Kidney glomerular epithelial cell (primary cell): ENCODE measurements around the gene RPS19.
A peak's percentile ranks its signal among the peaks of the same experiment; 100 is the strongest.

Source experiments
- DNase-seq: peaks from one replicate; lab custom pipeline; 2025; lab: John Stamatoyannopoulos, UW

RPS19 gene

GRCh38 chr19:41859618-41860418 is at the start of gene RPS19:
TSS of gene RPS19 (plus strand) at chr19:41860255. CDS start at chr19:41860775, 520 bp downstream.
- peak; percentile 97 for DNase-seq

DNA sequence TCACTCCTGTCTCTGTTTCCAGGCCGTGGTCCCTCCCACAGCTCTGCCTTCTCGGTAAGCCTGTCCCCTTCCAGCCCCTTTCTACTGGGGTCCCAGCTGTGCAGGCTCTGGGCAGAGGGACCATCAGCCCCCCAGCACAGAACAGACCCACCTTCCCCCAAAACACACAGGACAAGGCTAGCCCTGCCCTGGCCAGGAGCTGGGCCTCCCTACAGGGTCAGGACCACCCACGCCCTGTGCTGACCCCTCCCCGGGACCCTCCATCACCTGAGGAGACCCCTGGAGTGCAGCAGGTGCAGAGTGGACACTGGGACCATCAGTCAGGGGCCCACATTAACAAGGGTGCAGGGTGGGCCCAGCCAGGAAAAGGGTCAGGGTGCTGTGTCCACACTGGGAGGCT is 49.8 kb upstream of the RPS19 start:
- DNase-seq = no peak

DNA sequence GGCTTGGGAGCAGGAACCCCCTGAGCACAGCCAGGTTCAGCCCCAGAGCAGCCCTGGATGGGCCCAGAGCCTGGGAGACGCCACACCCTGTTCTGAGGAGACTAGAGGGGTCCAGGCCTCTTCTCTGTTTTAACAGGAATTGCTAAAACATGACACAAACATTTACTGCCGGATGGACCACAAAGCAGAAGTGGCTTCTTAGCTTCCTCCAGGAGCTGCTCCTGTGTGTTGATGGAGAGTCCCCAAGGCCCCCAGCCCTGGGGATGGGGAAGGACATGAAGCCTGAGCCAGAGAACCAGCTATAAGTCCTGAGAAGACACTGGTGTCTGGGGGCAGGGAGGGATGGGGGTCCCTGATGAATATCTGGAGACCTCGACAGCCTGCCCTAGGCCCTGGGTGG is 49.0 kb upstream of the RPS19 start:
- DNase-seq = no peak

- DNase-seq = no peak
These were observed 48.1 kb upstream of the RPS19 start for GRCh38 chr19:41811981-41812380.

DNA sequence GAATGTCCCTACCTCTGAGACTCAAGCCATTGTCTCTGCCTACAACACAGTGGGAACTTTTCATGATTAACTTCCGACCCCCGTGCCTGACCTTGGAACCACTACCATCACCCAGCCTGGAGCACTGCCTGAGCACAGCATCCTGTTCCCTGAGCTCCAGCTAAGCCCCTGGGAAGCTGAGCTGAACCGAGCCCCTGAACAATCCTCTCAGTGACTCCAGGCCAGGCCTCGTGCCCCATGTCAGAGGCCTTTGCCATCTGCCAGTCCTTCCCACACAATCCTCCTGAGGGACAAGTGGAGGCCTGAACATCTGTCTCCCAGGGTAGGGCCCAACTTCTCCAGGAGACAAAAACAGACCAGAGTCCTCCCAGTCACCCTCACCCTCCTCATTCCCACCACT is 46.1 kb upstream of the RPS19 start:
- DNase-seq = no peak

GRCh38 chr19:41815301-41815700 is 44.8 kb upstream of the RPS19 start:
- no peak for DNase-seq

GRCh38 chr19:41816761-41817160 is 43.3 kb upstream of the RPS19 start:
- DNase-seq = no peak

DNA sequence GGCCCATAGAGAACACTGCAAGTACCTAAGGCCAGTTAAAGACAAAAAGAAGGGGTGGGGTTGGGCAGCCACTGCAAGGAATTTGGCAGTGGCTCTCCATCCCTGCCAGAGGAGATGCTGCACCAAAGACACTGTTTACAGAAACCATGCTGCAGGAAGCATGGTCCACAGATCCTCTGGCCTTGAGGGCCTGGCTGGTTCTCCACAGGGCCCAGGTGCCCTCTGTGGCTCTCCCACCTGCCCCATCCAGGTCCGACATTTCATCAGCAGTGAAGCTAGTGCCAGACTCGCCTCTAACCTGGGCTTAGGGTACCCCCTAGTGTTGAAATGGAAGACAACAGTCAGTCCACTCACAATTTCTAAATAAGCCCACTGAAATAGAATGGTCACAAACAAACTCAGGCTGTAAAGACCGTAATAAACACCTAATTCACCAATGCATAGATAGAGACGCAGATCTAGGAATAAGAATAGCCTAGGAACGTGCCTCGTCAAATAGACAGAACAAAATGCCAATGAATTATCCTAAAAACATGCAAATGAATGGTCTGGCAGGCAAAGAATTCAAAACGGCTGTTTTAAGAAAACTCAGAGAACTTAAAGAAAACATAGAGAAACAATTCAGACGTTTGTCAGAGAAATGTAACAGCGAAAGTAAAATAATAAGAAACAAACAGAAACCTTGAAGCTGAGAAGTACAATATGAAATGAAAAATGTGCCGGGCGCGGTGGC is 38.9 kb upstream of the RPS19 start:
- DNase-seq = peak; percentile 54

DNA sequence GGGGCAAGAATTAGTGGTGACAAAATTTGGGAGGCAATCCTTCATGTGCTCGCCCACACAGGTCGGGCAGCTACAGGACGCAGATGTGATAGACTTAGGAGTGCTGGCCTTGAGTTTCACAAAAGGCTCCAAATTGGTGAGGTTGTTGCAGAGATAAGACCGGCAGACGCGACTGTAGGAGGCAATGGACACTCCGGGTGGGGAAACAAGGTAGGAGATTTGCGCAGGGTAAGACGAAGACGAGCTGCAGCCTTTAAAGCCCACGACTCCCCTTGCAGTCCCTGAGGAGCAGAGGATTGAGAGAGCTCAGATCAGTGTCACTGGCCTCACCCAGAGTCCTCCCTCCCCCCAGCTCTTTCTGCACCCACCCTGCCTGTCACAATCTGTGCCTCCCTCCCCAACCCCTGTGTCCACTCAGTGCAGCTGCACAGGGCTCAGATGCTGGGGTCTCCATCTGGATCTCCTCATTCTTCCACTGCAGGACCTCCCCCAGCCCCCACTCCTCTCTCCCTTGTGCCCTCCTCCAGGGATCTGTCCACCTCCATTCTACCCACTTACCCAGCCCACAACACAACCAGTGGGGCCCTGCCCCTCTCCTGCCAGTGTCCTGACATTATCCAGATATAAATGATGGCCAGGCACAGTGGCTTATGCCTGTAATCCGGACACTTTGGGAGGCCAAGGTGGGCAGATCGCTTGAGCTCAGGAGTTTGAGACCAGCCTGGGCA is 21.9 kb upstream of the RPS19 start:
- no peak for DNase-seq

- no peak for DNase-seq
These were observed 20.8 kb upstream of the RPS19 start for GRCh38 chr19:41839211-41839610.

DNA sequence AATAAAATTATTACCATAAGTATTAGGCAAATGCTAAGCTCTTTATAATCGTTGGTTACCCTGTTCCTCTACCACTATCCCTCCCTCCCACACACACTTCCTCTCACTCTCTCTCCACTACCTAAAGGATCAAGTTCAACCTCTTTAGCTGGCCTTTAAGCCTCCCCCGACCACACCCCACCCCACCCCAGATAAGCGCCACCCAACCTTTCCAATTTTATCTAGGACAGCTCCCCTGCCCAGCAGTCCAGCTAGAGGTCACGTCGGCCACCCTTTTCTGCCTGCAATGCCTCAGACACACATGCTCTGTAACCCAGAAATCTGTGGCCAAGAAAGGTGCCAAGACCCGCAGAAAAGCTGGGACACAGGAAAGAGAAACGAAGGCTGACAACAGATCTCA is 16.7 kb upstream of the RPS19 start:
- no peak for DNase-seq

DNA sequence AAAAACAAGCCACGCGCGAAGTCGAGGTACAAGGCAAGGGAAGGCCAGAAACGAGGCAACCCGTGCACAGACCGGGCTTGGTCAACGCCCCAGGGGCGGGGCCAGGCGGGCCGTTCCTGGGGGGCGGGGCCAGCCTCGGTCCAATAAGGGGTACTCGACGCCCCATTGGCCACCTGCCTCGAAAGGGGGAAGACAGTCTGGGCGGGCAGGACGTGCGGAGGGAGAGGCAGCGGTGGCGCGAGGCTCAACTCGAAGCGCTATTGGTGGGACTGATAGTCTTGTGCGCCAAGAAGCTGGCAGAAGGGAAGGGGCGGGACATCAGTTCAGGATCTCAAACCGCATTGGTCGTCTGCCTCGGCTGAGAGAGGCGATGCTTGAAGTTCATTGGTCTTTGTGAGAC is 15.5 kb upstream of the RPS19 start, which contains the start of gene LYPD4:
LYPD4 (minus strand) TSS at position 83 of the 400 bp plus-strand sequence. CDS start 5,398 bp downstream, outside the sequence.
- no peak for DNase-seq

DNA sequence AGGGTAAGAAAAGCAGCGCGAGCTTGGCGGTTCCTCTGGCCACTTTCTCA is 15.2 kb upstream of the RPS19 start, which contains the start of gene DMRTC2:
DMRTC2 (plus strand) TSS at position 42 of the 50 bp plus-strand sequence. CDS start 2,387 bp downstream, outside the sequence.
- no peak for DNase-seq

GRCh38 chr19:41845051-41845590 is 14.9 kb upstream of the RPS19 start:
- no peak for DNase-seq

DNA sequence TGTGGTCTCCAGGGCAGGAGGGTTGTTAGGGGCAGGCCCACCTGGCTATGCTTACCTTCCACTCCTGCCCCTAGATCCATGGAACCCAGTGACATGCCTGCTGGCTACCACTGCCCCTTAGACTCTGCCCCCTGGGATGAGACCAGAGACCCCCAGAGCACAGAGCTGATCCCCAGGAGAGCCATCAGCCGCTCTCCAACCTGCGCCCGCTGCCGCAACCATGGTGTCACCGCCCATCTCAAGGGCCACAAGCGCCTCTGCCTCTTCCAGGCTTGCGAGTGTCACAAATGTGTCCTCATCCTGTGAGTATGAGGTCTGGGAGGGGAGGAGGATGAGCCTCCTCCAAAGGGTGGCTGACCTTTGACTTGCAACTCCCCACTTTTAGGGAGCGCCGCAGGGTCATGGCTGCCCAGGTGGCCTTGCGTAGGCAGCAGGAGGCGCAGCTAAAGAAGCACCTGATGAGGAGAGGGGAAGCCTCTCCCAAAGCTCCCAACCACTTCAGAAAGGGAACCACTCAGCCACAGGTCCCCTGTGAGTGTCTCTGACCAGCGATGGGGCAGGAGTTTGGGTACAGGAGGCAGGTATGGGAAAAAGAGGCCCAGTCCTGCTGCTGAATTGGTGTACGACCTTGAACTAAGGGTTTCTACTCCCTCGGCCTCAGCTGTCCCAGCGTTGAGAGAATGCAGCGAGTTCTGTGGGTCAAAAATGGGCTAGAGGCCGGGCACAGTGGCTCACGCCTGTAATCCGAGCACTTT is 12.5 kb upstream of the RPS19 start:
- DNase-seq = no peak

GRCh38 chr19:41848666-41849065 is 11.4 kb upstream of the RPS19 start:
- no peak for DNase-seq

- DNase-seq = no peak
These were observed 11.0 kb upstream of the RPS19 start for GRCh38 chr19:41849067-41849466.

DNA sequence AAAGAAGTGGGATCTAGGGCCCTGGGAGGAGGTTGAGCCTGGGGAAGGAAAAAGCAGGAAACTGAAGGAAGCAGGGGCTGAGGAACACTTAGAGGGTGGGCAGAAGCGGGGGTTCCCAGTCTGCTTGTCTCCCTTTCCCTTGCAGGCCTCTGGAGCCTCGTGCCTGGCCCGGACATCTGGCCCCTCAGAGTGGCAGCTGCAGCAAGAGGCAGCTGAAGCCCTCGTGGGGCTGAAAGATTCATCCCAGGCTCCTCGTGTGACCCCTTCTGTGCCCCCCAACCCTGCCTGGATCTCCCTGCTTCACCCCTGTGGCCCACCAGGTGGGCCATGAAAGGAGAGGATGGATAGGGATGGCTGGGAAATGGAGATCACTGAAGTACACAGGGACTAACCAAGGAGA is 9.7 kb upstream of the RPS19 start:
- no peak for DNase-seq

- no peak for DNase-seq
These were observed 8.6 kb upstream of the RPS19 start for GRCh38 chr19:41851456-41851855.

GRCh38 chr19:41853344-41853743 is 6.7 kb upstream of the RPS19 start:
- DNase-seq = no peak

DNA sequence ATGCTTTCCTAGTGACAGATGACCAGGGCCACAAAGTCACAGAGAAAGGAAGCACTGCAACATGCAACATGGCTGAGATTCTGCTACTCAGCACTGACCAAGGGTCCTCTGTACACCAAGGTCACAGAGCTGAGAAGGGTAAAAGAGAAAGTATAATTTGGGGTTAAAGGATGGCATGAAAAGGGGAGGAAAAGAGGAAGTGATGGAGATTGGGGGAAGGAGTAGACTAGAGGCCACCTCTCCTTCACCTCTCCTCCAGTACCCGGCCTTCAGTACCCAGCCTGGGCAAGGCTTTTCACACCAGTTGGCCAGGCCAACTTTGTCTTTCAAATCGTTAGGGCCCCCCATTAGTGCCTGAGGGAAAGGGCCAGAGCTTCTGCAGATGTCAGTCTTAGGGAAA is 6.3 kb upstream of the RPS19 start:
- no peak for DNase-seq

DNA sequence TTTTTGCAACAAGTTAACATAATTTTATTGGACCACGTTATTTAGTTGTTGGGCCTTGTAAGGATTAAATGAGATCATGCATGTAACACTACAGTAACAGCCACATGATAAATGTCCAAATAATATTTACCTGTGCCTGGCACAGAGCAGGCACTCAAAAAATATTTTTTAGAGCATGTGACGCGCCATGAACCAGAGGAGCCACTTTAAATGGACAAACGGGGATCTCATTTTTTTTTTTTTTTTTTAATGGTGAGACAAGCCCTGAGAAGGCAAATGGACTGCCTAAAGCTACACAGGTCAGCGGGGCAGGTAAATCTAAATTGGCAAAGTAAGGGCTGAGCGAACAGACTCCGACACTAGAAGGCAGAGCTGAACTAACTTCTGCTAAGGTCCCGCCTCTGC is 840 bp upstream of the RPS19 start:
- DNase-seq = no peak
